Omental fat pad (tissue), 4 donors: ENCODE results near the gene TBATA. TPM values are rescaled to one million over a fixed set of nuclear protein-coding genes. Genes with fewer than 3 reads are reported as not detected.

Experiments used
- ATAC-seq: fragments of 150-250 bp; one replicate; pipeline ENCODE4 v1.9.1; 2016; ENCODE audit warnings: mild to moderate bottlenecking, moderate library complexity; ENCODE audit not compliant: low FRiP score
- DNase-seq: peaks from one replicate; pipeline ENCODE4 v3.0.0-alpha.2; 2019; ENCODE audit warnings: low spot score
- total RNA-seq, 4 donors: library from RNA; depleted of rRNA; stranded (reverse); fragments of >200 nt; gene quantifications; one replicate each; pipeline ENCODE4 v1.1.0, GENCODE V29; 2016
- TF ChIP-seq, protein P1 (sequence below), 3 donors: fragments of 450-650 bp; IDR thresholded peaks; one replicate each; pipeline ENCODE4 v1.5.1; 2016 to 2017; ENCODE audit warnings: antibody characterized with exemption in 3 of 3, mild to moderate bottlenecking in 3 of 3, moderate library complexity in 2 of 3

Gene TBATA
- total RNA-seq, 4 donors from 2014 or later = not detected

DNA sequence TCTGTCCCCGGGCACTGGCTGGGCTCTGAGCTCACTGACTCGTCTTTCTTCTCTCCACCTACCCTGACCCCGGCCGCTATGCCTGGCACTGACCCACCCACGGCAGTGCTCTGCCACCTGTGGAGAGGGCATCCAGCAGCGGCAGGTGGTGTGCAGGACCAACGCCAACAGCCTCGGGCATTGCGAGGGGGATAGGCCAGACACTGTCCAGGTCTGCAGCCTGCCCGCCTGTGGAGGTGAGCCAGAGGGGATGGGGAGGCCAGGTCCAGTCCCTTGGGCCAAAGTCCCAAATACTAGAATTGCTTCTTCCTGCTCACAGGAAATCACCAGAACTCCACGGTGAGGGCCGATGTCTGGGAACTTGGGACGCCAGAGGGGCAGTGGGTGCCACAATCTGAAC is 27.3 kb downstream of the TBATA start:
- no peak for ATAC-seq
- no peak for DNase-seq
- TF ChIP-seq, protein P1, sequence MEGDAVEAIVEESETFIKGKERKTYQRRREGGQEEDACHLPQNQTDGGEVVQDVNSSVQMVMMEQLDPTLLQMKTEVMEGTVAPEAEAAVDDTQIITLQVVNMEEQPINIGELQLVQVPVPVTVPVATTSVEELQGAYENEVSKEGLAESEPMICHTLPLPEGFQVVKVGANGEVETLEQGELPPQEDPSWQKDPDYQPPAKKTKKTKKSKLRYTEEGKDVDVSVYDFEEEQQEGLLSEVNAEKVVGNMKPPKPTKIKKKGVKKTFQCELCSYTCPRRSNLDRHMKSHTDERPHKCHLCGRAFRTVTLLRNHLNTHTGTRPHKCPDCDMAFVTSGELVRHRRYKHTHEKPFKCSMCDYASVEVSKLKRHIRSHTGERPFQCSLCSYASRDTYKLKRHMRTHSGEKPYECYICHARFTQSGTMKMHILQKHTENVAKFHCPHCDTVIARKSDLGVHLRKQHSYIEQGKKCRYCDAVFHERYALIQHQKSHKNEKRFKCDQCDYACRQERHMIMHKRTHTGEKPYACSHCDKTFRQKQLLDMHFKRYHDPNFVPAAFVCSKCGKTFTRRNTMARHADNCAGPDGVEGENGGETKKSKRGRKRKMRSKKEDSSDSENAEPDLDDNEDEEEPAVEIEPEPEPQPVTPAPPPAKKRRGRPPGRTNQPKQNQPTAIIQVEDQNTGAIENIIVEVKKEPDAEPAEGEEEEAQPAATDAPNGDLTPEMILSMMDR (IDR thresholded peaks at IDR 0.05) = no peak

DNA sequence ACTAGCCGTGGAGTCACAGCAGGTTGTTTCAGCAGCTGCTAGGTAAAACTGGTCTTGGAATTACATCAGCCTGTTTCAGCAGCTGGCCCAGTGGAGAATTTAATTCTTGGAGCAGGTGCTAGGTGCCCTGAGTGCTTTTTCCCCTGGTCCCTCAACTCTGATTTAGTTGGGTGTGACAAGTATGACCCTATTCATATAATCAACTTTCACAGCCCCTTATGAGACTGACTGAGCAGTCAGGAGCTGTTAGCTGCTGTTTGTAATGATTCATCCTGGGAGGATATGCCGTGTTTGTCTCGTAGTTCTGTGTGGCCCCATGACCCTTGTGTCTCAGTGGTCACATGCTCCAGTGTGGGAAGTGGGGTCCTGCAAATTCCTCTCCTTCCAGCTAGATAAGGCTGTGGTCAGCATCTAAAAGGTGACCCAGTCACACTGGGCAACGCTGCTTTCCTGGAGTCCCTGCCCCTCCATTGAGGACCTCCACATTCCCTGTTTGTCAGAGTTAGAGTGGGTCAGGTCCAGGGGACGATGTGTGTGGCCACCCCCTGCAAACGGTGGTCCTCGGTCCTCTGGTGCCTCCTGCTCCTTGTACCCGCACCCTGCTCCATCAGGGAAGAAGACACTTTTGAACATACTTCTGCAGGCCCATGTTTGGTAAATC is 28.3 kb downstream of the TBATA start:
- ATAC-seq (no peak), DNase-seq (no peak)

DNA sequence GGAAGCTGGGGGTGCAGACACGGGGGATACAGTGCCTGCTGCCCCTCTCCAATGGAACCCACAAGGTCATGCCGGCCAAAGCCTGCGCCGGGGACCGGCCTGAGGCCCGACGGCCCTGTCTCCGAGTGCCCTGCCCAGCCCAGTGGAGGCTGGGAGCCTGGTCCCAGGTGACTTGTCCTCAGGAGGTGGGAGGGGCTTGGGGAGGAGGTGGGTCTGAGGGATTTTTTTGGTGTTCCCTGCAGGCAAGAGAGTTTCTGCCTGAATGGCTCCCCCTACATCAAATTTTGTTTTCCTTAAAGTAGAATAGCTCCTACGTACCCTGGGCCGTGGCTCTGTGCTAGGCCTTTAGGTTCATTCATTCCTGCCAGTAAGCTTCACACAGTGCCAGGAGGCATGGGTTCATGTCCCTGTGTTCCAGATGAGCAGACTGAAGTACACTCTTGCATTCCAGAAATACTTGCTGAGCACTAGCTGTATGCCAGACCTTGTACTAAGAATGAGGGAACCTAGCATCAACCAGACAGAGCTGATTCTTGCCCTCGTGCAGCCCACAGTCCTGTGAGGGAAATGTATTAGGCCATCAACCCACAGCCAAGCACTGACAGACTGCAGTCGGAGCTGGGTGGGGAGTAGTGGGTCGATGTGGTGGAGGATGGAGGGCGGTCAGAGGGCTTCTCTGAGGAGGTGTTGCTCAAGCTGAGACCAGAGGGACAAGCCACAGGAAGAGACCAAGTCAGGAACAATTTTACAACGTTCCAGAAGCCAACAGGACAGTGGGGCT is 31.1 kb downstream of the TBATA start:
- no peak for ATAC-seq
- DNase-seq = no peak
- TF ChIP-seq, protein P1 (IDR thresholded peaks at IDR 0.05) = no peak

More for the DNA sequence above, 28.3 kb downstream of the TBATA start:
- TF ChIP-seq, protein P1 (IDR thresholded peaks at IDR 0.05) = no peak

DNA sequence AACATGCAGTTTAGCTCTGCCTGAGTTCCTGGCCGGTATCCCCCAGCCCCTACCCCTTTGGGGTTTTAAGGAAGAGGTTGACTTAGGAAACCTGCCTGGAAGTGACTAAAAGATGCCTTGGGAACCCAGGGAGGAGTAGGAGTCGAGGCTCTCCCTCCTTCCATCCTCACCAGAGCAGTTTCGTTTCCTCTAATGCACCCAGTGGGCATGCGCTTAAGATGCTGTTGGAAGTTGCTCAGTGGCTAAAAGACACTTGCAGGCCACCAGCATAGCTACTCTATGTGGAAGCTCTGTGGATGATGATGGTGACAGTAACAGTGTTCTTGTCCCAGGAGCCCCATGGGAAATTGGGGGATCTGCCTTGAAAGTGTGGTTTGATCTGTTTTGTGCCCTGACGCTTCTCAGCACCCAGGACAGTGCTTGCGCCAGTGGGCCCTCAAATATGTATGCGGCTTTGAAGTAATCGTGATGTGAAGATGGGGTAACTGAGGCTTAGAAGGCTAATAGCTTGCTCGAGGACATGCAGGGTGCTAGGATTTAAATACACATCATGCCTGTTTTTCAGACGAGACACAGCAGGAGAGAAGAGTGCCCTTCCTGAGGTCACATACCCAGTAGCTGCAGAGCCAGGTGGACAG is 32.0 kb downstream of the TBATA start:
- TF ChIP-seq, protein P1 (IDR thresholded peaks at IDR 0.05) = no peak
- ATAC-seq = no peak
- no peak for DNase-seq

DNA sequence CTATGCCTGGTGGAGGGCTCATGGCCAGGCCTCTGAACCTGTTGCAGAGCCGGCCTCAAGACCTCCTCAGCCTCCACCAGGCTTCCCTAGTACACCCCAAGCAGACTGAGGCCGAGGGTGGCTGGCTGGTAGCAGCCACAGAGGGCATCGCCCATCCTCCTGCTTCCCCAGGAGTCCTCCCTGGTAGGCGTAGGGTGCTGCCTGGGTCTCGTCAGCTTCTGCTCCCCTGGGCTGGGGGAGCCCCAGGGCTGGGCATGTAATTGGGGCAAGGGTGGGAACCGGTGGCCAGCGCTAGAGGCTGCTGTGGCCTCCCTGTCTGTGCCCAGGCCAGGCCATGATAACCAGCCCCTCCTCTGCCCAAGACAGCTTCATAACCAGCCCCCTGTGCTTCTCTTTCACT is 32.6 kb downstream of the TBATA start:
- no peak for DNase-seq
- TF ChIP-seq, protein P1 (IDR thresholded peaks at IDR 0.05) = no peak
- no peak for ATAC-seq

DNA sequence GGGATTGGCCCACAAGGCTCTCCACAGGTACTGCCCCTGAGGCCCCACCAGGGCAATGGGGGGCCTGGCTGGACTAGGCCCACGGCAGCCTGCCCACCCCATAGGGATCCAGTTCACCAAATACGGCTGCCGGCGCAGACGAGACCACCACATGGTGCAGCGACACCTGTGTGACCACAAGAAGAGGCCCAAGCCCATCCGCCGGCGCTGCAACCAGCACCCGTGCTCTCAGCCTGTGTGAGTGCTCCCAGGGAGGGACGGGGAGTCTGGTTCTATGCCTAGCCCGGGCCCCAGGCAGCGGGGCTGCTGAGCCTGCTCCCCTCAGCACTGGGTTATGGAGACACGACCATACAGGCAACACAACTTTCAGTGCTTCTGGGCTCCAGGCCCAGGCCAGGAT is 33.2 kb downstream of the TBATA start:
- DNase-seq (no peak), ATAC-seq (no peak)
- TF ChIP-seq, protein P1 (IDR thresholded peaks at IDR 0.05) = no peak
